HG02642 (cell line): ENCODE measurements around the gene GASK1A.

Experiments used
- ATAC-seq: cut with Tn5 transposase; IDR thresholded peaks from one replicate; pipeline ENCODE4 v1.9.1; 2021; ENCODE audit warnings: mild to moderate bottlenecking; ENCODE audit not compliant: unreplicated experiment, poor library complexity

GASK1A gene

DNA sequence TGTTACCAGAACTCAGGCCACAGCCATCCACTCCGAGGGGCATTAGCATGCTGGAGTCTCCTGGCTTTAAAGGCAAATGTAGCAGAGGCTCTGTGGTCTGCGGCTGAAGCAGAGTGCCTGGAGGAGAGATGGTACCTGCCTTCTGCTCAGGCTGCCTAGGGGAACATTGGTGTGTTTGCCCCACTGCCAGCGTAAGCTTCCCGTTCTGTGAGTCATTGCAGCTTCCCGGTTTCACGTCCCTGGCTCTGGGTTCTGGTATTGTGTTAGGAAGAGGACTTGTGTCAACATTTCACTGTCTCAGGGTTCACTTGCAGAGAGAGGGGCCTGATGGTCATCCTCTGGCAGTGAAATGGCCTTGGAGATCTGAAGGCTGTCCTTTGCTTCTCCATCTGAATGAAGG lies 1.8 kb downstream of the GASK1A start:
- ATAC-seq: no peak

GRCh38 chr3:42982645-42983412 lies 3.7 kb downstream of the GASK1A start:
- ATAC-seq: no peak

DNA sequence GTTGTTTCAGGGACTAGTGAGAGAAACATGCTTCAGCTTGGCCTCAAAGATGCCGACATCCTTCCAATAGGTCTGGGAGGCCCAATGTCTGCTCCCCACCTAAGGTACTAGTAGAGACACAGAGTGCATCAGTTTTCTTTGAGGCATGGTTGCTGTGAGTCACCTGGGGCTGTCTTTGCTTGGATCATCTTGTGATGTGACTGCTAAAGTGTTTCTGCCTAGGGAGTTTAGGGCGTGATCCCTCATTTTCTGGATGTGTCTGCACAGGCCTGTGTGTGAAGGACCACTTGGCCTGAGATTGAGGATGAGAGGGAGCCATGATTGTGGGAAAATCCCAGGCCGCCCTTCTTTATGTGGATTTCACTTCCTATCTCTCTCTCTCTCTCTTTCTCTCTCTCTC lies 4.8 kb downstream of the GASK1A start:
- no peak for ATAC-seq

DNA sequence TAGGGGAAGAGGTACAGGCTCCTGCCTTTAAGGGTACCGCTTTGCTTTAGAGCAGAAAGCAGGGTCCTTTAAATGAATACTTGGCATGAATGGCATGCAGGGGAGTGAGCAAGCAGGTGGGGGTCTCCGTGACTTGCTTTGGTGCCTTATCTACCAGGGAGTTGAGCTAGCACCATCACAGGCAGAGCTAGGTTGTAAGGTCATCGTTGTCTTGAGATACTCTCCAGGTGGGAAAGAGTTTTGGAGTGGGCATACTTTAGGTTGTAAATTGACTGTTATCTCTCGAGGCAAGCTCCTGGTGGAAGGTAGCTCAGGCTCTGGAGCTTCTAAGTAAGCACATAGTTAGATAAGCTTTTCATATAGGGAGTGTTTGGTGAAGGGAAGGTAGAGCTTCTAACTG lies 5.6 kb downstream of the GASK1A start:
- ATAC-seq: no peak

- no peak for ATAC-seq
Measured at GRCh38 chr3:42988097-42988496, 9.0 kb downstream of the GASK1A start.

DNA sequence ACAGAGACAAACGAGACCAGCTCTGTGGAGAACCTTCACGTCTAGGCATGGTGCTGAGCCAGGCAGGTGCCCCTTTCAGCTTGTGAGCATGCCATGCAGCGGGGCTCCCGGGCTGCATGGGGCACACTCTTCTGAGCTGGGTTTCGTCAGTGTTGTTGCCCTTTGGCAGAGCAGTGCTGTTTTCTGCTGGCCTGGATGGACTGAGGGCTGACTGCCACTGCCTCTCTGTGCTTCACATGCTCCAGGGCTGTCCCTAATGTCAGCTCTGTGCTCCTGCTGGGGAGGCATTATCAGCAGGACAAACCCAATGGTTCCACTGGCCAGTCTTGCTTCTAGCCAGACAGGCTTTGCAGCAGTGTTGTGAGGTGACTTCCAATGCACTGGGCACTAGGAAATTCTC lies 9.5 kb downstream of the GASK1A start:
- ATAC-seq: no peak

GRCh38 chr3:42991341-42992315 lies 12.5 kb downstream of the GASK1A start:
- ATAC-seq: no peak

GRCh38 chr3:42994595-42994994 lies 15.5 kb downstream of the GASK1A start:
- no peak for ATAC-seq

- no peak for ATAC-seq
Measured at GRCh38 chr3:42996021-42996420, 16.9 kb downstream of the GASK1A start.

DNA sequence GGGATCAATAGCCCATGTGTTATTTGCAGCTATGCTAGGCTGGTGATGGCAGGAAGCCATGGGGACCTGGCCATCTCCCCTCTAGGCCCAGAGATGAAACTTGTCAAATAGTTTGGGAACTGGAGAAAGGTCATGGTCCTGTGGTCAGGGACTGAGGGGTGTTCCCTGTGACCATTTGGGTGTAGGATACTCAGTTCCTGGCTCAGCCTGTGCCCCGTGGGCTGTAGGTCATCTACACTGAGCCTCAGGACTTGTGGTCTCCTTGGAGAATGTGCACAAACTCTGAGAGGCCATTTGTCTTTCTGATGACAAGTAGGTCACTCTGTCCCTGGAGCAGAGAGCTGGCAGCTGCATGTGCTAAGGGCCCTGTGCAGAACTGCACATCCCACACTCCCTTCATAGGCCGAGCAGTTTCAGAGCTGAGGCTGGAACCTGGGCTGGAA lies 17.5 kb downstream of the GASK1A start:
- no peak for ATAC-seq

DNA sequence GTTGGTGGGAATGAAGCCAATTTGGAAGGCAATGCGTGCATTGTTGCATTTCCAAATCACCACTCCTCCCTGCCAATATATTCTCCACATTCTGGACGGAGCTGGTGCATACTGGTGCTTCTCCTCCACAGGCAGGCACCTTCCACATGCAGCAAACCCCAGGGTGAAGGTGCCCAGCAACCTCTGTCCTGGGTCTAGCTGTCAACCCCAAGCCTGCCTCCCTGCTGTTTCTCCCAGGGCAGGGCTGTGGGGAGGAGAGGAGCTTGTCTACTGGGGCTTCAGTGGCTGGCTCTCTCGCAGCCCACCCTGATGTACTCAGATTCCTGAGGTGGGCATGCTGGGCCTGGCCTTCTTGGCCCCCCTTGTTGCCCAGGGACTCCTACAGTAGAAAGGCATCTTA lies 20.1 kb downstream of the GASK1A start:
- no peak for ATAC-seq

- no peak for ATAC-seq
Measured at GRCh38 chr3:42999632-43000031, 20.5 kb downstream of the GASK1A start.

GRCh38 chr3:43000387-43000786 lies 21.3 kb downstream of the GASK1A start:
- ATAC-seq: no peak

DNA sequence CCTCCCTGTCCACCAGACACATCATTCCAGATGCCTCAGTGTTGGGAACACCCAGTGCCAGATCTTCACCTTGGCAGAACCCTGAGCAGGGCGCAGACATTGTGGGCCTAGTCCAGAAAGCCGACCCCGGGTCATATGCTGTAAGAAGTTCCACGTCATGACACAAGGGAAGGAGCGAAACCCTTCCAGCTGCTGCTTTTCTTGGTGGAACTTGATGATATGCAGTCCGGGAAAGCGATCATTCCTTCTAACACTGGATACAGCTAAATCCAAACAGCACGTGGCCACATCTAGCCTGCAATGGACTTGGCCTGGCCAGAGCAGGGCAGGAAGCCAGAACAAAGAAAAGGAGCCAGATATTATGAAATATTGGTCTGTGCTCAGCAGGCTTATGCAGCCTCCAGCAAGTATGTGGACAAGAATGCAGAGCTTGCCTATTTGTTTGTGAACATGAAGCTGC lies 22.0 kb downstream of the GASK1A start:
- no peak for ATAC-seq

DNA sequence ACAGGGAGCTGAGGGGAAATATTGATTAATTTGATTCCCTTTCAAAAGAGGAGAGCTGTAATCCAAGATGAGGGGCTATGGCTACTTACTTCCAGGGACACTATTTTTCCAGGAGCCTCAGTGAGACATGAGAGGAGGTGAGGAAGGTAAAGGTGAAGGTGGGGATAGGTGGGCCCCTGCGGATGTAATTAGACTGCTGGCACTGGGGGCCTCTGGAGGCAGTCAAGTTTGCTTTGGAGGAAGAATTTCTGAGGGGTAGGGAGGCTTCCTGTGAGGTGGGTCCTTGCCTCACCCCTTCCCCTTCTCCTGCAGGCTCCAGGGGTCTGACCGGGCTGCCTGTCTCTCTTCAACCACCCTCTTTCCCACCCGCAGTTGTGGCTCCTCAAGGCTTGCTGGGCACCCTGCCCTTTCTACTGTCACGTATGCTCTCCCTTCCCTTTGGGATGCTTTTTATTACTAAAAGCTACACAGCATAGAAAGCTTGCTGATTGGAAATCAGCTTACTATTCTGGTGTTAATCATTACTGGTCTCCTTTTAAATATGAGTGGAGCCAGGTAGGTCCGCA lies 22.5 kb downstream of the GASK1A start:
- ATAC-seq: no peak

DNA sequence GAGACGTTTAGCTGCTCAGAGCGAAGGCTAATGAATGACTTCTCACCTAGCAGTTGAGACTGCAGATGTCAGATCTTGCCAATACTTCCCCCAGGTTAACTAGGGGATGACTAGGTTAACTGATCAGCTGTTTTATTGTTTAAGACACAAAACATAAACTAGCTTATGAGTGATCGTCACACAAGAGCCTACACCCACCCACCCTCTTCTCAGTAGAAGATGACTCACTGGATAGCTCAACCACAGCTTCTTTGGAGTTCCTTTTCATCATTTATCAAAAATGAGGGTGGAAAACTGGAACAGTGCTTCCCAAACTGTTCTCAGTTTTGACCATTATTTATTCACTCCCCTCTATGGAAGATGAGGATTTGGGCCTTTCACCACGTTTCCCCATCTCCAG lies 25.2 kb downstream of the GASK1A start:
- no peak for ATAC-seq

DNA sequence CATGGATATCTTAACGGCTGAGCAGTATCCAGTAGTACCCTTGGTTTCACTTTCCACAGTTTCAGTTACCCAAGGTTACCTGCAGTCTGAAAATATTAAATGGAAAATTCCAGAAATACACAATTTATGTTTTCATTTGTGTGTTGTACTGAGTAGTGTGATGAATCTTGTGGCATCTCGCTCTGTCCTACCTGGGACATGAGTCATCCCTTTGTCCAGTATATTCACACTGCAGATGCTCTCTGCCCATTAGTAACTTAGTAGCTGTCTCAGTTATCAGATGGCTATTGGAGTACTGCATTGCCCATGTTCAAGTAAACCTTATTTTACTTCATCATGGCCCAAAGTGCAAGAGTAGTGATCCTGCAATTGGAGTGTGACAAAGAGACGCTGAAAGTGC lies 26.1 kb downstream of the GASK1A start:
- no peak for ATAC-seq

DNA sequence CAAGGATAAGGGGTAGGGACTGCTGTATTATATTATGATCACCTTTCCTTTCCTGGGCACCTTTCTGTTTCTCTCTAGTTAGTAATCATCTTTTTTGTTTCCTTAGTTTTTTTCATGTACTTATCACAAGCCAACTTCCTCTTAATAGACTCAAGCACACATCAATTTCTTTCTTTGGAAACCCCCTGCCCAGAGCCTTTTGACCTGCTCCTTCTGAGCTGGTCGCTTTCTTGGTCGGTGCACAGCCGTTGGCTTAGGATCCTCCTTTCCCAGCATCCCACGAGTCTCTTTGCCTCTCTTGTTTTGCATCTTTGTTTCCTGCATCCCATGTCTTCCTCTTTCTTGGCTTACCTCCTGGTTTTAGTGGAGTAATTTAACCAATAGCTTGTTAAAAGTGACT lies 26.9 kb downstream of the GASK1A start:
- no peak for ATAC-seq

GRCh38 chr3:43006825-43007224 lies 27.7 kb downstream of the GASK1A start:
- no peak for ATAC-seq

- no peak for ATAC-seq
Measured at GRCh38 chr3:43009547-43009946, 30.4 kb downstream of the GASK1A start.

DNA sequence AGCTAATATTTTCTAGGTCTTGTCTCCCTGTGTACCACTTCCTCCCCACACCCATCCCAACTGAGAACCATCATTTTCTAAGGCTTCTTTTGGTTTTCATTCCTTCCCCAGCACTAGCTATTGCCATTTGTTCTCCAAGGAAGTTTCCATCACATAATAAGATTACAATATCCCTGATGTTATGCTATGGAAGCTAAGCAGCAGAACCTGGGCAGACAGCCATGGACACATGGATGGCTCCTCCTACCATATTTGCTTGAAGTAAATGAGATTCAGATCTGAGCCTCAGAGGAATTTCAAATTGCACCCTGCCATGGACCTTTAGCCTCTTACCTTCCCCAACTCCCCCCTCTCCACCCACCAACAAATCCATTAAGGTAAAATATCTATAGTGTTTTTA lies 31.5 kb downstream of the GASK1A start:
- ATAC-seq: no peak
